Measurements from ENCODE around the gene INPP5A. TPM values are rescaled to one million over a fixed set of nuclear protein-coding genes. Genes with fewer than 3 reads are reported as not detected.

The INPP5A gene
- total RNA-seq, 1 experiment from 2014 or later: 12.3 TPM

DNA sequence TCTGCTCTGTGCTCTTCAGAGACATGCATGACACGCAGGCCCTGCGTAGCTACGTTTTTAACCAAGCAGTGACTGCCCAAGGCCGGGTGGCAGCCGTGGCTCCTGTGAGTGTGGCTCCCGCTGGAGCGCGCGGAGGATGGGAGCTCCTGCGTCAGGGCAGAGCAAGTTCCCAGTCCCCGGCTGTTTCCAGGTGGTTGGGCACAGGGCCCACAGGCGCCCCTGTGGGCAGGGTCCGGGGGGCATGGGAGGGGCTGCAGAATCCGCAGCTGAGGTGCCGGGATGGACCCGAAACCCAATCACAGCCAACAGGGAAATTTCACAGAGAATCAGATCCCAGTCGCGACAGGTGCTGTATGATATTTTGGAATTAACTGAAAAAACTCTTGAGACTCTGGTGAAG, 238.6 kb downstream of the INPP5A start:
- intact Hi-C loops (cut with micrococcal nuclease): no loop called here
- no peak overlapping the region for H3K27ac ChIP-seq (ENCODE audit: low read depth, low read length)
- H3K4me1 ChIP-seq (ENCODE audit: control insufficient read depth in 1 of 2, insufficient read depth in 2 of 2, low read length in 2 of 2): 0 out of 4 replicates have a peak, but pooled peaks cover 0 to 3% of the 10 kb centered on the region in 2 experiments
- ChIA-PET CTCF (no interaction called here), POLR2A (no interaction called here), RAD21 (ENCODE audit: low non-redundant PET in 1 of 2, low total read pairs in 2 of 2, uncharacterized antibody in 2 of 2, unreplicated experiment in 2 of 2) (no interaction called here)
- H3K9me3 ChIP-seq (ENCODE audit: control insufficient read depth in 1 of 2, insufficient read depth in 1 of 2, low read depth in 1 of 2, low read length in 2 of 2): no peaks in the 10 kb centered on the region
- H3K9me2 ChIP-seq (ENCODE audit: insufficient read depth): no peaks in the 10 kb centered on the region
- no peak overlapping the region for H3K4me3 ChIP-seq (replicated peaks in 1 of 2; ENCODE audit: low read depth in 1 of 2, low read length in 2 of 2)
- no peak overlapping the region for H2AFZ ChIP-seq (ENCODE audit: low read depth, low read length, poor library complexity, severe bottlenecking)
- H3K4me2 ChIP-seq (ENCODE audit: low read length): no peak overlapping the region
- no peaks in the 10 kb centered on the region for H3K27me3 ChIP-seq (ENCODE audit: insufficient read depth, low read length)
- H3K79me2 ChIP-seq (ENCODE audit: insufficient read depth, low read length): no peaks in the 10 kb centered on the region
- H4K20me1 ChIP-seq (ENCODE audit: insufficient read depth): no peaks in the 10 kb centered on the region
- ATAC-seq (no peak), DNase-seq (ENCODE audit: low read depth, low spot score) (no peak)
- no peaks in the 10 kb centered on the region for H3K36me3 ChIP-seq (ENCODE audit: control insufficient read depth in 1 of 2, insufficient read depth in 2 of 2, low read length in 2 of 2)
- BruUV-seq (replicated peaks): no TSS peak
- H3K9ac ChIP-seq (ENCODE audit: low read length): no peak overlapping the region
- no peak for TF ChIP-seq CBX3 (IDR thresholded peaks at IDR 0.05; ENCODE audit: low read depth)

DNA sequence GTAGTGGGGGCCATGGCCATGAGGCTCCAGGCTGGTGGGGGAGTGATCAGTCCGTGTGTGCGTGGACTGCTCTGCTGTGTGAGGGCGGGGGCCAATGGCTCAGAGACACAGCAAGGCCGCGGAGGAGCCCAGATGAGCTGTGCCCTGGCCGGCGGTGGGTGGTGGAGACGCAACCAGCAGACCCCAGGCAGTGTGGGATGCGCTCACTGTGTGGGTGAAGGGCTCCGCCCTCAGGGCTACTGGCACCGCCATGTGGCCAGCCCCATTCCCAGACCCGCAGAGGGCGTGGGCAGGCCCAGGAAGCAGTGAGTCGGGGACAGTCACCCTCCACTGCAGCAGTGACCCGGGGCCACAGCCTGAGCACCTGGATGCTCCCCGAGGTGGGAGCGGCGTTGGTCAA, 239.2 kb downstream of the INPP5A start:
- H4K20me1 ChIP-seq (ENCODE audit: insufficient read depth): no peaks in the 10 kb centered on the region
- ChIA-PET POLR2A (no interaction called here), RAD21 (ENCODE audit: low non-redundant PET in 1 of 2, low total read pairs in 2 of 2, uncharacterized antibody in 2 of 2, unreplicated experiment in 2 of 2) (no interaction called here), CTCF (no interaction called here)
- H3K9me3 ChIP-seq (ENCODE audit: control insufficient read depth in 1 of 2, insufficient read depth in 1 of 2, low read depth in 1 of 2, low read length in 2 of 2): no peaks in the 10 kb centered on the region
- H3K27me3 ChIP-seq (ENCODE audit: insufficient read depth, low read length): no peaks in the 10 kb centered on the region
- no peaks in the 10 kb centered on the region for H3K79me2 ChIP-seq (ENCODE audit: insufficient read depth, low read length)
- no peaks in the 10 kb centered on the region for H3K36me3 ChIP-seq (ENCODE audit: control insufficient read depth in 1 of 2, insufficient read depth in 2 of 2, low read length in 2 of 2)
- no peak overlapping the region for H3K9ac ChIP-seq (ENCODE audit: low read length)
- no TSS peak for BruUV-seq (replicated peaks)
- intact Hi-C loops (cut with micrococcal nuclease): no loop called here
- H3K4me1 ChIP-seq (ENCODE audit: control insufficient read depth in 1 of 2, insufficient read depth in 2 of 2, low read length in 2 of 2): 0 out of 4 replicates have a peak, but pooled peaks cover 0 to 3% of the 10 kb centered on the region in 2 experiments
- DNase-seq (ENCODE audit: low read depth, low spot score): no peak
- ATAC-seq: no peak
- no peak for TF ChIP-seq ZNF274 (IDR thresholded peaks at IDR 0.05; ENCODE audit: low read depth, low read length)
- TF ChIP-seq POLR2AphosphoS5 (IDR thresholded peaks at IDR 0.05; ENCODE audit: low read depth, low read length): no peak
- TF ChIP-seq, protein P1, sequence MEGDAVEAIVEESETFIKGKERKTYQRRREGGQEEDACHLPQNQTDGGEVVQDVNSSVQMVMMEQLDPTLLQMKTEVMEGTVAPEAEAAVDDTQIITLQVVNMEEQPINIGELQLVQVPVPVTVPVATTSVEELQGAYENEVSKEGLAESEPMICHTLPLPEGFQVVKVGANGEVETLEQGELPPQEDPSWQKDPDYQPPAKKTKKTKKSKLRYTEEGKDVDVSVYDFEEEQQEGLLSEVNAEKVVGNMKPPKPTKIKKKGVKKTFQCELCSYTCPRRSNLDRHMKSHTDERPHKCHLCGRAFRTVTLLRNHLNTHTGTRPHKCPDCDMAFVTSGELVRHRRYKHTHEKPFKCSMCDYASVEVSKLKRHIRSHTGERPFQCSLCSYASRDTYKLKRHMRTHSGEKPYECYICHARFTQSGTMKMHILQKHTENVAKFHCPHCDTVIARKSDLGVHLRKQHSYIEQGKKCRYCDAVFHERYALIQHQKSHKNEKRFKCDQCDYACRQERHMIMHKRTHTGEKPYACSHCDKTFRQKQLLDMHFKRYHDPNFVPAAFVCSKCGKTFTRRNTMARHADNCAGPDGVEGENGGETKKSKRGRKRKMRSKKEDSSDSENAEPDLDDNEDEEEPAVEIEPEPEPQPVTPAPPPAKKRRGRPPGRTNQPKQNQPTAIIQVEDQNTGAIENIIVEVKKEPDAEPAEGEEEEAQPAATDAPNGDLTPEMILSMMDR (IDR thresholded peaks at IDR 0.05 in 2 of 3, conservative IDR thresholded peaks at IDR 0.05 in 1 of 3; ENCODE audit: borderline replicate concordance in 1 of 3, insufficient read depth in 1 of 3, low read depth in 2 of 3, low read length in 2 of 3): no peak
- no peak for TF ChIP-seq SP1 (IDR thresholded peaks at IDR 0.05; ENCODE audit: low read depth)
- no peak for TF ChIP-seq JUND (IDR thresholded peaks at IDR 0.05)
- no peak for TF ChIP-seq CBX3 (IDR thresholded peaks at IDR 0.05; ENCODE audit: low read depth)
- TF ChIP-seq EGR1 (IDR thresholded peaks at IDR 0.05; ENCODE audit: low read depth): no peak
- TF ChIP-seq EZH2 (IDR thresholded peaks at IDR 0.05): no peak
- no peak for TF ChIP-seq POLR2A (IDR thresholded peaks at IDR 0.05; ENCODE audit: borderline replicate concordance, extremely low read depth, insufficient read depth, insufficient read length)
- no peak for TF ChIP-seq YY1 (IDR thresholded peaks at IDR 0.05; ENCODE audit: extremely low read depth, insufficient replicate concordance, low read depth, low read length)
- no peak for TF ChIP-seq RAD21 (IDR thresholded peaks at IDR 0.05; ENCODE audit: low read depth)
- TF ChIP-seq, protein P2, sequence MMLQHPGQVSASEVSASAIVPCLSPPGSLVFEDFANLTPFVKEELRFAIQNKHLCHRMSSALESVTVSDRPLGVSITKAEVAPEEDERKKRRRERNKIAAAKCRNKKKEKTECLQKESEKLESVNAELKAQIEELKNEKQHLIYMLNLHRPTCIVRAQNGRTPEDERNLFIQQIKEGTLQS (IDR thresholded peaks at IDR 0.05): no peak
- TF ChIP-seq, protein P3, sequence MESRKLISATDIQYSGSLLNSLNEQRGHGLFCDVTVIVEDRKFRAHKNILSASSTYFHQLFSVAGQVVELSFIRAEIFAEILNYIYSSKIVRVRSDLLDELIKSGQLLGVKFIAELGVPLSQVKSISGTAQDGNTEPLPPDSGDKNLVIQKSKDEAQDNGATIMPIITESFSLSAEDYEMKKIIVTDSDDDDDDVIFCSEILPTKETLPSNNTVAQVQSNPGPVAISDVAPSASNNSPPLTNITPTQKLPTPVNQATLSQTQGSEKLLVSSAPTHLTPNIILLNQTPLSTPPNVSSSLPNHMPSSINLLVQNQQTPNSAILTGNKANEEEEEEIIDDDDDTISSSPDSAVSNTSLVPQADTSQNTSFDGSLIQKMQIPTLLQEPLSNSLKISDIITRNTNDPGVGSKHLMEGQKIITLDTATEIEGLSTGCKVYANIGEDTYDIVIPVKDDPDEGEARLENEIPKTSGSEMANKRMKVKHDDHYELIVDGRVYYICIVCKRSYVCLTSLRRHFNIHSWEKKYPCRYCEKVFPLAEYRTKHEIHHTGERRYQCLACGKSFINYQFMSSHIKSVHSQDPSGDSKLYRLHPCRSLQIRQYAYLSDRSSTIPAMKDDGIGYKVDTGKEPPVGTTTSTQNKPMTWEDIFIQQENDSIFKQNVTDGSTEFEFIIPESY (IDR thresholded peaks at IDR 0.05; ENCODE audit: extremely low read depth, insufficient replicate concordance, low read length): no peak
- no peak for TF ChIP-seq SRF (IDR thresholded peaks at IDR 0.05; ENCODE audit: low read depth)
- H3K4me3 ChIP-seq (replicated peaks in 1 of 2; ENCODE audit: low read depth in 1 of 2, low read length in 2 of 2): no peak overlapping the region
- no peak overlapping the region for H3K4me2 ChIP-seq (ENCODE audit: low read length)
- no peak overlapping the region for H2AFZ ChIP-seq (ENCODE audit: low read depth, low read length, poor library complexity, severe bottlenecking)
- no peak overlapping the region for H3K27ac ChIP-seq (ENCODE audit: low read depth, low read length)
- H3K9me2 ChIP-seq (ENCODE audit: insufficient read depth): no peaks in the 10 kb centered on the region
